Activated T-helper 9 cell treated with anti-CD3 and anti-CD28 coated beads, Interleukin-2, amount 50 U/mL, for 16 hours (primary cell): ENCODE measurements around the gene SLC1A1.
A peak's percentile ranks its signal among the peaks of the same experiment; 100 is the strongest.
"Not testable (repeated sequence)": the region's sequence is repeated elsewhere in the genome, so short reads cannot be mapped to it uniquely, and the experiment has no call there.

ENCODE experiments used
- DNase-seq: peaks from one replicate; pipeline ENCODE4 v3.0.0-alpha.2; 2020; ENCODE audit warnings: low read depth

The SLC1A1 gene

GRCh38 chr9:4579001-4579400 lies 88.7 kb downstream of the SLC1A1 start:
- no peak for DNase-seq

DNA sequence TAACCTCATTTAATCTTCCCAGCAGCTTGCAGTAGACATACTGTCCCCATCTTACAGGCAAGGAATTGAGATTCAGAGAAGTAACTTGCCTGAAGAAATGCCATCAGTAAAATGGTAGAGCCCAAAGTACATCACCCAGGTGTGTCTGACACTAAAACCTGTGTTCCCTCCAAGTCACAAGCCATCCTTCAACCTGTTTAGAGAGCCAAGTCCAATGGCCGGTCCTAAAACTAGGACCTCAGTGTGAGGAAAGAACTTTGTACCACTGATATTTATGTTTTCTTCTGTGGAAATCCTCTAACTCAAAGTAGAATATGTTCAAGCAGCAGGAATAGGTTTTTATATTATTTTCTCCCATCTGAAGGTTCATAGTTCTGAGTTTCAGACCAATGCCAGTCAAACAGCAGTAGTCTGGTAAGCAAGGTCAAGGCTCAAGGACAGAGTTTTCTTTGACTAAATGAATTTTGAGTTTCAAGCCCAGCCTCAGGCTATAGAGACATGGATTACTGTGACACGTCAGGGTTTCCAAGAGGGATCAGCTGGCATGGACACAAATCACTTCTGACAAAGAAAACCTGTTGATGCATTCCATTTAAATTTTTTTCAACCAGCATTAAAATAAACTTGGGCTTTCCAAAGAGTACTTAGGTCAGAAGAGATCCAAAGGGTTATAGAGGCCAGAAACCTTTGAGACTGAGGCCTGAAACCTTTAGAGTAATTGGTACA lies 90.9 kb downstream of the SLC1A1 start:
- no peak for DNase-seq

DNA sequence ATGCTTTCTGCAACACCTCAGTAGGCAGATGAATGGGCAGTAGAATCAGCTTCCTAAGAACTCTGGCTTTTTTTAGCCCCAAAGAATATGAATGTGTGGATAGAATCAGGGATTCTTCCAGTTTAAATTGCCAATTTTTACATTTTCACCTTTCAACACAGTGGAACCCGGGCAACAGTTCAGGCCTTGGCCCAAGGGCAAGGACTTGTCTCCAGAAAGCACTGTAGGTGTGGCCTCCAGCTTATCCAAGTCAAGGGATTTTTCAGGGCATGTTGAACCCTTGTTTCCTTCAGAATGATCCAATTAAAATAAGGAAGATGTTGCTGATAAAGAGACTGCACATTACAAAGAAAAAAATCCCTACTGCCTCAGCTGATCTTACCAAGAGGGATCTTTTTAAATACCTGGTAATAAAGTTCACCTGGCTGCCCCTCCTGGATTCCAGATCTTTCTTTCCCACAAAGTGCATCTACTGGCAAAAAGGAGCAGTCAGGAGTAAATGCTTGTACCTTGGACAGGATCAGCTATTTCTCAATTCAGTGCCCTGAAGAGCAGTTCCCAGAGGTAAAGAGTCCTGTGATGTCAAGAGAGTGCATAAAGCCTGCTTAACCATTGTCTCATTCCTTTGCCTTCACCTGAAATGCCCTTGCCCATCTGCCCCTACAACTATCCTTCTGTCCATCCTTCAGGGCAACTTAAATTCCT lies 91.7 kb downstream of the SLC1A1 start:
- no peak for DNase-seq

- DNase-seq = no peak
Measured at GRCh38 chr9:4583001-4583400, 92.7 kb downstream of the SLC1A1 start.

- no peak for DNase-seq
Measured at GRCh38 chr9:4584636-4585035, 94.4 kb downstream of the SLC1A1 start.

GRCh38 chr9:4585135-4585534 lies 94.9 kb downstream of the SLC1A1 start:
- DNase-seq = no peak

DNA sequence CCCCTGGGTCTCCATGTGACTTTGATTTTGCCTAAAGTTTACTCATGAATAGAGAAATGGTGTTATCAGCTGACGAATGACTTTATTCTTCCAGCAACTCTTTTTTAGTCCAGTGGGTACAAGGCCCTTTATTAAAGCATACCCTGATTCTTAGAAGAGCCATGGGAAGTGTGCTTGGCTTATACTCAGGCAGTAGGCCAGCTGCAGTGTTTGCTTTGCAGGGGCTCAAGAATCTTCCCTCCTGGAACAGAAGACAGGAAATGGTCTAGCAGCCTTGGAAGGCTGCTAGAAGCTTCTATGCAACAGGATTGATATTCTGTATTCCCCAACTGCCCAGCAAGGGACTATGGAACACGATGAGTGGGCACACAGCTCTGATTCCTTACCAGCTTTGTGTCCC lies 98.5 kb downstream of the SLC1A1 start:
- no peak for DNase-seq

GRCh38 chr9:4590430-4591122 lies 100.3 kb downstream of the SLC1A1 start:
- no peak for DNase-seq

DNA sequence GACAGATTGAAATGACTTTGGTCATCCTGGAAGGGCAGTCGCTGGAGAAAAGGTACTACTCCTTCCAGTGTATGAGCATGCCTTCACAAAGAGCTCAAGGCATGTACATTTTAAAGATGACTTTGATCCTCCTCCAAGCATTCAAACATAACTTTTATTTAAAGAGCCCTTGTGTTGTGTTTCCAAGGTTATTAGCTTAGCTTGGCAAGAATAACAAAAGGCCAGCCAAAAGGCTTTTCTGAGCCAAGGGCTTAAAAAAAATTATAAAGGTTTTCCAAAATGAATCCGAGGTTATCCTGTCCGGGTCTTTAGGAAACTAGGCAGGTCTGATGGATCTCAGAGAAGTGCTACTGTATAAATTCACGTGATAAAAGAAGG lies 100.8 kb downstream of the SLC1A1 start:
- DNase-seq = no peak

GRCh38 chr9:4592295-4592694 lies 102.0 kb downstream of the SLC1A1 start:
- DNase-seq = no peak

- no peak for DNase-seq
Measured at GRCh38 chr9:4592886-4593285, 102.6 kb downstream of the SLC1A1 start.

- no peak for DNase-seq
Measured at GRCh38 chr9:4594545-4594944, 104.3 kb downstream of the SLC1A1 start.

DNA sequence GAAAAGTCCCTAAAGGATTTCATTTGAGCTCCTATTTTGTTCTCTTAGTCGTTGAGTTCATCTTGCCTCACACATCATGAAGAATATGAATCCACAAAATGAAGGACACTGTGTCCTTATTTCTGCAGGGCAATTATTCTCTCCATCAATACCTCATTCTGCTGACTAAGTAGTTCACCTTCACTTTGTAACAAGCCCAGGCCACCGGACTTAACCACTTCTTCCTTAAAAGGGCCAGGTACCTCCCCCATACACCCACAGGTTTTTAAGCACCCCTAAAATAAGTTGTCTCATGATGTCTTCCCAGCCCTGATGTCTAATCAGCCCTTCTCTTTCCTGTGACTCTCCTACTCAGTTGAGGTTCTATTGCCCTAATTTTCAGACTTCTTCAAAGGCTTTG lies 104.7 kb downstream of the SLC1A1 start:
- no peak for DNase-seq

DNA sequence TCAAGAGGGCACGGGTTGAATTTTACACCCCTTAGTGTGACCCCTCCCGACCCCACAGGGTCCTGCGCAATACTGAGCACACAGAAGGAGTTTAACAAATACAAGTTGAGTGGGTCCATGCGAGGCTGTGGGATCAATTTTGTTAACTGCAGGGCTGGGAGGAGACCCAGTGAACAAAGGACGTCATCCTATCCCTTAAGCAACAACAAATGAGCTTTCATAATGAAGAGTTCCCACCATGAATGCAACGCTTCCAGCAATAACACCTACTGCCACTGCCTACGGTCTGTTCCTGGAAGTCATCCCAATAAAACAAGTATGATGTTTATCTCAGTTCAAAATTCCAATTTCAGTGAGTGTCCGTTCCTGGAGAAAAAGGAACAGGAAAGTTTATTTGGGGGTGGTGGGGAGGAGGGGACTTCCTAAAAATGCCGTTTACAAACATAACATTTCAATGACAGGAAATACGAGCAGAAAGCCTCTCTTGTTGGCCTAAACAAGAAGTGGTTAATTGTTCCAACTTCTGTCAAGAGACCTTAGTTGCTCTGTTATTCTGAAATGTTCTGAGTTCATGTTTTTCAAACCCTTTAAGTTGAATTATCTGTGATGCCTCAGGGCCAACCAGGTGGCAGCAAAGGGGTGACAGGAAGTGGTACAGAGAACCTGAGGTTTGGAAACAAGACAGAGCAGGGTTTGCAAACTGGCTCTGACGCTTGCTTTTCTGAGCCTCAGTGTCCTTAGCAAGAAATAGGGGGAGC lies 106.1 kb downstream of the SLC1A1 start:
- no peak for DNase-seq

DNA sequence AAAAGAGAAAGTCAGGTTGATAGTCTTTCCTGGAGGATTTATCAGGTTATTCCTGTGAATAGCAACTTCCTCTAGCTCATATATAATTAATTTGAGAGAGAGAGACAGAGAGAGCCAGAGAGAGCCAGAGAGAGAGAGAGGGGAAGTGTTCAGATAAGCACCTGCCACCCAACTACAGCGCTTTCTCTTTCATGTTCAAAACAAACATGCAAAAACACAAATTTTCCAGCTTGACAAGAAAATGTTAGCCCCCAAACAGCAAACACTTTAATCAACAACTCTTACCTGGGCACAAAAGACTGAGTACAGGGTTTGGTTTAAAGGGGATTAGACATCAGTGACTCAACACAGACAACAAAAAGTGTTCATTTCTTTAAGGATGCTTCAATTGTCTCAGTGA lies 110.1 kb downstream of the SLC1A1 start:
- no peak for DNase-seq

DNA sequence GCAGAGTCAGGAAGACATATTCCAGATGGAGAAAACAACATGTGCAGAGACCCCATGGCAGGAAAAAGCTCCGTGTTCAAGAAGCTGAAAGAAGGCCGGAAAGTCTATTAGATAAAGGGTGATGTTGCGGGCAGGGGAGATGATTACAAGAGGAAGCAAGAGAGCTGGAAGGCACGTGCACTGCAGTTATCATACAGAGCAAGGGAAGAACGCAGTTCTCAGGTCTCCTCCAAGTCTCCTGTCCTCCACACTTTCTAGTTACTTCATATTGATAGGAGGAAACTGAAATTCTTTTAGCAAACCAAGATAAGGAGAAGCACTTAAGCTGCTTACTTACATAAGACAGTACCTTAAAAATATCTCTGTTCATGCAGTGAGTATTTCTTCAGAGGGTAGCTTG lies 113.6 kb downstream of the SLC1A1 start:
- DNase-seq = no peak

GRCh38 chr9:4604678-4605095 lies 114.4 kb downstream of the SLC1A1 start:
- peak; percentile 20 for DNase-seq

DNA sequence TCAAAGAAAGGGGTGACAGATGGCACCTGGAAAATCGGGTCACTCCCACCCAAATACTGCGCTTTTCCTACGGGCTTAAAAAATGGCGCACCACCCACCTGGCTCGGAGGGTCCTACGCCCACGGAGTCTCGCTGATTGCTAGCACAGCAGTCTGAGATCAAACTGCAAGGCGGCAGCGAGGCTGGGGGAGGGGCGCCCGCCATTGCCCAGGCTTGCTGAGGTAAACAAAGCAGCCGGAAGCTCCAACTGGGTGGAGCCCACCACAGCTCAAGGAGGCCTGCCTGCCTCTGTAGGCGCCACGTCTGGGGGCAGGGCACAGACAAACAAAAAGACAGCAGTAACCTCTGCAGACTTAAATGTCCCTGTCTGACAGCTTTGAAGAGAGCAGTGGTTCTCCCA lies 115.8 kb downstream of the SLC1A1 start:
- not testable (repeated sequence) for DNase-seq

GRCh38 chr9:4614627-4615026 lies 124.4 kb downstream of the SLC1A1 start:
- no peak for DNase-seq

DNA sequence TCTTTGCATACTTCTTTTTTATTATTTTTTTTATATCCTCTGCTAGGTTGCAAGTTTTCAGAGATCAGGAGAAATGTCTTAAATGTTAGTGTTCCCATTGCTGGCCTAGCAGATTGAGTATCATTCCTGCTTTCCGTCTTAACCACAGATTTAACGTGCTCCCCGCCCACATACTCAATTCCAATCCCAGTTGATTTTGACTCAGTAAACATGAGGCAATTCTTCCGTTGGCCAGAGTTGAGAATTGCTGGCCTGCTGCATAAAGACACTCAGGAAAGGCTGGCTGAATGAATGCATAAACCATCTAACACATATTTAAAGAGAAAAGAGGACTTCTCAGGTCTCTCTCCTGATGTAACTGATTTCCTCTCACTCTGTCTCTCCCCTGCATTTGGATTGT lies 125.0 kb downstream of the SLC1A1 start:
- no peak for DNase-seq

DNA sequence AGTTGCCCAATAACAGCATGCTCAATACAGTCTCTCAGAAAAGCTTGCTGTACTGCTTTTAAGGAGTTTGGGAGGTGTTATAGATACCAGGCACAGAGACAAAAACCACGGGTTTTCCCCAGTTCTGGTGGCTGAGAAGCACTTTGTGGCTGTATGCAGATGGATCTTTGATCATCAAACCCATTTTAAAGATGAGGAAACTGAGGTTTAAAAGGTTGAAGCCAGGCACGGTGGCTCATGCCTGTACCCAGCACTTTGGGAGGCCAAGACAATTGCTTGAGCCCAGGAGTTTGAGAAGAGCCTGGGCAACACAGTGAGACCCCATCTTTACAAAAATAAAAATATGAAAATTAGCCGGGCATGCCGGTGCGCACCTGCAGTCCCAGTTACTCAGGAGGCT lies 125.5 kb downstream of the SLC1A1 start:
- DNase-seq = no peak

- DNase-seq = no peak
Measured at GRCh38 chr9:4617752-4618151, 127.5 kb downstream of the SLC1A1 start.

GRCh38 chr9:4618700-4619099 lies 128.4 kb downstream of the SLC1A1 start:
- no peak for DNase-seq
